ENCODE data around the gene PLIN4.
A peak's percentile ranks its signal among the peaks of the same experiment; 100 is the strongest.

The PLIN4 gene

DNA sequence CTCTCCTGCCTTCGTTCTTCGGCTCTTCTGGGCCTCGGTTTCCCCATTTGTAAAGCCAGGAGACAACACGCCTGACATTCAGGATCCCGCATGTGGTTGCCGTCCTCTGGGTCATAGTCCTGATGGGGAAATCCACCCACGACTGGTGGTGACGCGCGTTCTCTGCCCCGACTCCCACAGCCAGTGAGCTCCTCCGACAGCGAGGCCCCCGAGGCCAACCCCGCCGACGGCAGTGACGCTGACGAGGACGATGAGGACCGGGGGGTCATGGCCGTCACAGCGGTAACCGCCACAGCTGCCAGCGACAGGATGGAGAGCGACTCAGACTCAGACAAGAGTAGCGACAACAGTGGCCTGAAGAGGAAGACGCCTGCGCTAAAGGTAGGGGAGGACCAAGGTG, 29.8 kb downstream of the PLIN4 start:
- no peak overlapping the region for H3K4me3 Mint-ChIP-seq
- DNase-seq (no peak), ATAC-seq (replicated peaks) (no peak)
- no peaks in the 10 kb centered on the region for H3K4me1 Mint-ChIP-seq
- no peaks in the 10 kb centered on the region for H3K27me3 Mint-ChIP-seq
- no peaks in the 10 kb centered on the region for H3K9me3 Mint-ChIP-seq
- no peak overlapping the region for H3K27ac Mint-ChIP-seq
- peaks cover 33 to 34% of the 10 kb centered on the region in 2 donors for H3K36me3 Mint-ChIP-seq

- Mint-ChIP-seq H3K4me1 (no peaks in the 10 kb centered on the region), H3K4me3 (no peak overlapping the region), H3K36me3 (peaks cover 35 to 37% of the 10 kb centered on the region in 2 donors), H3K27me3 (no peaks in the 10 kb centered on the region), H3K27ac (peak overlapping the region; percentile 82), H3K9me3 (no peaks in the 10 kb centered on the region)
- ATAC-seq (replicated peaks) (no peak), DNase-seq (no peak)
Observed at GRCh38 chr19:4487572-4487971, 30.7 kb downstream of the PLIN4 start.

DNA sequence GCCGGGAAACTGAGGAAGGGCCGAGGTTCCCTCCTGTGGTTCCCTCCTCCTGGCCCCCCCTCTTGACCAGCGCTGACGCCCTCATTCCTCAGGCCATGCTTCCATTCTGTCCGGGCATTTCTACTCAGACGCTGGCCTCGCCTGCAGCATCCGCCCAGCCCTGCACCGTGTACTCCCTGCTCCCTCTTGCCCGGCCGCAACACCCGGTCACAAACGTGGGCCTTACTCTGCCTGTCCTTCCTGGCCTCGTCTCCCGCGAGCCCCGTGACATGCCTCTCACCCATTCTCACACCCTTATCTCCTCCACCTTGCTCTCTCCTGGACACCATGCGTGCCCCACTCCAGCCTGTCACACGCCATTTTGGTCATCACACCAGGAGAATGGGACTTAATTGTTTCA, 34.9 kb downstream of the PLIN4 start:
- H3K9me3 Mint-ChIP-seq = no peaks in the 10 kb centered on the region
- no peak for DNase-seq
- H3K4me1 Mint-ChIP-seq = no peaks in the 10 kb centered on the region
- H3K36me3 Mint-ChIP-seq = peaks cover 24 to 25% of the 10 kb centered on the region in 2 donors
- ATAC-seq (replicated peaks) = no peak
- H3K4me3 Mint-ChIP-seq = no peak overlapping the region
- H3K27me3 Mint-ChIP-seq = no peaks in the 10 kb centered on the region
- no peak overlapping the region for H3K27ac Mint-ChIP-seq

DNA sequence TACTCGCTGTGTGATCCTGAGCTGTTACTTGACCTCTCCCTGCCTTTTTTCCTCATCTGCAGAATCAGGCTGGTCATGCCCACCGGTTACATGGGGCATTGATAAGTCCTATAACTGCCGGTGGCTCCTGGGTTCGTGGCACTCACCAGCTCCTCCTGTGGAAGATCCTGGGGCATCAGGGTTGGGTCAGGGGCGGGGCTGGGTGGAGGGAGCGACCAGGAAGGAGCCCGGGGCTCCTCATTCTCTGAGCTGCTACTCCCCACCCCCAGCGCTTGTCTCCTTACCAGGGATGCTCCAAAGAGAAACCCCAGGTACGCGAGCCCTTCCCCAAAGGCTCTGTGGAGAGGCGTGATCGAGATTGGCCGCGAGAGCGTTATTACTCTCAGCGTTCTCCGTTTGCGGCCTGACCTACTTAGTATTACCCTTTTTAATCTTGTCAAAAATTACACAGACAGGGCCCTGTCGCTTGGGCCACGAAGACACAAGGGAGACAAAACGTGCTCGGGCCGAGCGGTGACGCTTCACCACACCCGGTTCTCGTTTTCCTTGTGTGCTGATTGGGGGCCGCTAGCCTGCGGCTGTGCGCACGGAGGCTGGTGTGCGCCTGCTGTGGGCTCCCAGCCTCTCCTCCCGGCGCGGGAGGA, 35.4 kb downstream of the PLIN4 start:
- ATAC-seq (replicated peaks) = no peak
- H3K4me3 Mint-ChIP-seq = no peak overlapping the region
- no peak for DNase-seq
- H3K27ac Mint-ChIP-seq = no peak overlapping the region
- H3K9me3 Mint-ChIP-seq = no peaks in the 10 kb centered on the region
- no peaks in the 10 kb centered on the region for H3K27me3 Mint-ChIP-seq
- peaks cover 24 to 30% of the 10 kb centered on the region in 2 donors for H3K36me3 Mint-ChIP-seq
- H3K4me1 Mint-ChIP-seq = no peaks in the 10 kb centered on the region

- Mint-ChIP-seq H3K27me3 (no peaks in the 10 kb centered on the region), H3K4me1 (peaks cover 19 to 22% of the 10 kb centered on the region in 2 donors), H3K4me3 (no peak overlapping the region), H3K27ac (no peak overlapping the region), H3K9me3 (no peaks in the 10 kb centered on the region), H3K36me3 (peaks cover 7 to 19% of the 10 kb centered on the region in 2 donors)
- ATAC-seq (replicated peaks) (no peak), DNase-seq (no peak)
Observed at GRCh38 chr19:4477034-4477801, 41.1 kb downstream of the PLIN4 start.

DNA sequence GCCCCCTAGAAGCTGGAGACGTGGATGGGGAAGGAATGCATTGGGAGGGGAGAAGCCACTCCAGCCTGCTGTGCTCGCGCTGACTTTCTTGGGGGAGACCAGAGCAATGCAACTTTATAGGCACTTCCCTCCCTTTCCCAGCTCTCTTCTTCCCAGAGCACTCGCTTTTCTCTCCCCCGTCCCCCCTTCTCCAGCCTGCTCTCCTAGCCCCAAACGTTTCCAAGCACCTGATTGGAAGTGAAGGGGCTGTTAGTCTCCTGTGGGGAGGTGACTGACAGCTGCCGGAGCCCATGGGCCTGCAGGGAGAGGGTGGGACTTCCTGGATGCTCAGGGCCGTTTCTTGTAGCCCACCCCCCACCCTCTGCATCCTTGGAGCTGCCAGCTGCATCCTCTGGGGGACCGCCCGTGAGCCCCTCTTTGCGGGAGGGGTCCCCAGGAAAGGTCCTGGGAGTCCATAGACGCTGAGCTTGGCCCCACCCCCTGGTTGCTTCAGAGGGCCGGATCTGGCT, 43.7 kb downstream of the PLIN4 start:
- Mint-ChIP-seq H3K36me3 (peaks cover 5 to 19% of the 10 kb centered on the region in 2 donors), H3K27me3 (no peaks in the 10 kb centered on the region), H3K4me3 (peak overlapping the region in 1 of 2 donors; percentile 89), H3K9me3 (no peaks in the 10 kb centered on the region), H3K27ac (peak overlapping the region; percentile 91), H3K4me1 (peaks cover 19 to 22% of the 10 kb centered on the region in 2 donors)
- DNase-seq (no peak), ATAC-seq (replicated peaks) (no peak)

GRCh38 chr19:4473763-4474513, 44.3 kb downstream of the PLIN4 start:
- Mint-ChIP-seq H3K4me3 (peak overlapping the region in 1 of 2 donors; percentile 89), H3K27me3 (no peaks in the 10 kb centered on the region), H3K36me3 (peaks cover 5 to 19% of the 10 kb centered on the region in 2 donors), H3K9me3 (no peaks in the 10 kb centered on the region), H3K27ac (peak overlapping the region; percentile 91), H3K4me1 (peaks cover 19 to 22% of the 10 kb centered on the region in 2 donors)
- ATAC-seq (replicated peaks) = no peak
- no peak for DNase-seq

GRCh38 chr19:4473011-4473762, 45.1 kb downstream of the PLIN4 start:
- Mint-ChIP-seq H3K9me3 (no peaks in the 10 kb centered on the region), H3K27ac (peak overlapping the region; percentile 73), H3K4me1 (peaks cover 19 to 22% of the 10 kb centered on the region in 2 donors), H3K4me3 (peak overlapping the region in 1 of 2 donors; percentile 89), H3K36me3 (peaks cover 5 to 17% of the 10 kb centered on the region in 2 donors), H3K27me3 (no peaks in the 10 kb centered on the region)
- DNase-seq (no peak), ATAC-seq (replicated peaks) (no peak)

DNA sequence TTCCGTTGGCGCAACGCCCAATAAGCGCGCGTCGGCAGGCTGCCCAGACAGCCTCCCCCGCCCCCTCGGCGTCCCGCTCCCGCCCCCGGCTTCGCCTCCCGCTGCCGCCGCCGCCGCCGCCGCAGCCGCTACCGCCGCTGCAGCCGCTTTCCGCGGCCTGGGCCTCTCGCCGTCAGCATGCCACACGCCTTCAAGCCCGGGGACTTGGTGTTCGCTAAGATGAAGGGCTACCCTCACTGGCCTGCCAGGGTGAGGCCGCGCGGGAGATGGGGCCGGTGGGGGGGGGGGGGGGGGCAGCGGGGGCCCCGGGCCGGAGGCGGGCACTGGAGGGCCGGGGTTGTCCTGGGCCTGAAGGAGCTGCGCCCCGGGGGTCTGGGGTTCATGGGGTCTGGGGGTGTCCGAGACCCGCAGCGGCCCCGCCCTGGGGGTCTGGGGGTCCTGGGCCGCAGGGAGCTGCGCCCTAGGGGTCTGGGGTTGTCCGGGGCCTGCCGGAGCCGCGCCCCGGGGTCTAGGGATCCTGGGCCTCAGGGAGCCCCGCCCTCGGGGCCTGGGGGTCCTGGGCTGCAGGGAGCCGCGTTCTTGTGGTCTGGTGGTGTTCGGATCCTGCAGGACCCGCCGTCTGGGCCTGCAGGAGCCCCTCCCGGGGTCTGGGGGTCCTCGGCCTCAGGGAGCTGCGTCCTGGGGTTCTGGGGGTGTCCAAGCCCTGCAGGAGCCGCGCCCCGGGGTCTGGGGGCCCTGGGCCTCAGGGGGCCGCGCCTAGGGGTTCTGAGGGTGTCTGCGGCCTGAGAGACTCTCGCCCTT, 45.9 kb downstream of the PLIN4 start, which contains the start of gene HDGFL2:
Gene HDGFL2 (plus strand): TSS at position 124 of the 801 bp plus-strand sequence. CDS start 54 bp downstream, at position 178.
- no peak for DNase-seq
- Mint-ChIP-seq H3K27ac (peak within 1 kb of the TSS; percentile 73), H3K4me1 (peaks cover 19 to 22% of the 10 kb centered on the region in 2 donors), H3K27me3 (no peaks in the 10 kb centered on the region), H3K4me3 (peak within 1 kb of the TSS in 1 of 2 donors; percentile 89), H3K9me3 (no peaks in the 10 kb centered on the region), H3K36me3 (peaks cover 2 to 9% of the 10 kb centered on the region in 2 donors)
- no peak for ATAC-seq (replicated peaks)

DNA sequence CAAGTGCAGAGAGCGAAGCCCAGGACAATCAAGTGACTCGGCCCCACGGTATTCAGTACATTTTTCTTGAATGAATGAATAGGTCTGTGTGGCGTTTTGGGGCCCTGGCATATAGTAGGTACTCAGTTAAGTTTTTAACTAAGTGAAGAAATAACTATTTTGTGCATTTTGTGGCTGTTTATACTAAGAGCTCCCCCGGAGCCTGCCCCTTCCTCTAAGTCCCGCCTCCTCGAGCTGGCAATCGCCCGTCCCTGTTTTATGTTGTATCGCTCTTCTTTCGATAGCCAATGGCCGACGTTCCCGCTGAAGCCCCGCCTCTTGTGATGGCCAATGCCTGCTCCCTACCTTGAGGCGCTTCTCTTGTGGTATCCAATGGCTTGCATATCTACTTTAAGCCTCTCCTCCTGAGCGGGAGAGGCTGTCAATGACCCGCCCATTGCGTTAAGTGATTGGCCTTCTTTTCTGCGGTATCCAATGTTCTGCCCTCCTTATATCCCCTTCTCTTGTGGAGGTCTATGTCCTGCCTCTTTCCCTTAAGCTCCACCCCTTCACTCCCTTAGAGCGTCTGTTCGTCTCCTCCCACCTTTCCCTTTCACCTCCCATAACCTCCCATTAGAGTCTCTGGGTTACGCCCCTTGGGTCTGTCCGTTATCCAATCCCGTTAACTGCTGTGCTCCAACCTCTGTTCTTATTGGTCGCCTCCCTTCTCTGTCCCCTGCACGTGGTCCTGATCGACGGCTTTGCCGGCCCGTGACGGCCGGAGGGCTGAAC, 46.7 kb downstream of the PLIN4 start:
- peak; percentile 87 to 88 for ATAC-seq (replicated peaks)
- Mint-ChIP-seq H3K9me3 (no peaks in the 10 kb centered on the region), H3K4me3 (no peak overlapping the region), H3K4me1 (peaks cover 19 to 22% of the 10 kb centered on the region in 2 donors), H3K36me3 (peaks cover 0 to 4% of the 10 kb centered on the region in 2 donors), H3K27ac (no peak overlapping the region), H3K27me3 (no peaks in the 10 kb centered on the region)
- peak; percentile 98 for DNase-seq

GRCh38 chr19:4467835-4468234, 50.5 kb downstream of the PLIN4 start:
- Mint-ChIP-seq H3K4me1 (peaks cover 0 to 2% of the 10 kb centered on the region in 2 donors), H3K27me3 (no peaks in the 10 kb centered on the region), H3K36me3 (no peaks in the 10 kb centered on the region), H3K27ac (no peak overlapping the region), H3K4me3 (no peak overlapping the region), H3K9me3 (no peaks in the 10 kb centered on the region)
- ATAC-seq (replicated peaks) (no peak), DNase-seq (no peak)

DNA sequence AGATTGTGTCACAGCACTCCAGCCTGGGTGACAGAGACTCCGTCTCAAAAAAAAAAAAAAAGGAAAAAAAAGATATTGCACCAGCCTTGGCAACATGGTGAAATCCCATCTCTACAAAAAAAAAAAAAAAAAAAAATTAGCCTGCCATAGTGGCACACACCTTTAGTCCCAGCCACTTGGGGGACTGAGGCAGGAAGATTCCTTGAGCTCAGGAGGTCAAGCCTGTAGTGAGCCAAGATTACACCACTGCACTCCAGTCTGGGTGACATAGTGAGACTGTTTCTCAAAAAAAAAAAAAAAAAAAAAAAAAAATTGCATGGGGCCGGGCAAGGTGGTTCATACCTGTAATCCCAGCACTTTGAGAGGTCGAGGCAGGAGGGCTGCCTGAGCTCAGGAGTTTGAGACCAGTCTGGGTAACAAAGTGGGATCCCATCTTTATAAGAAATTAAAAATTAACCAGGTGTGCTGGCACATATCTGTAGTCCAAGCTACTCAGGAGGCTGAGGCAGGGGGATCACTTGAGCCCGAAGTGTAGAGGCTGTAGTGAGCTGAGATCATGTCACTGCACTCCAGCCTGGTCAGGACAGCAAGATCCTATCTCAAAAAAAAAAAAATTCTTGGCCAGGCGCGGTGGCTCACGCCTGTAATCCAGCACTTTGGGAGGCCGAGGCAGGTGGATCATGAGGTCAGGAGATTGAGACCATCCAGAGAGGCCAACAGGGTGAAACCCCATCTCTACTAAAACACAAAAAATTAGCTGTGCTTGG, 53.3 kb downstream of the PLIN4 start:
- Mint-ChIP-seq H3K9me3 (no peaks in the 10 kb centered on the region), H3K4me1 (no peaks in the 10 kb centered on the region), H3K27ac (no peak overlapping the region), H3K4me3 (no peak overlapping the region), H3K27me3 (no peaks in the 10 kb centered on the region), H3K36me3 (no peaks in the 10 kb centered on the region)
- DNase-seq (no peak), ATAC-seq (replicated peaks) (no peak)
